GM10266 (cell line): ENCODE results near the gene APPBP2.

Experiments
- DNase-seq: peaks from one replicate; pipeline ENCODE4 v3.0.0; 2012; ENCODE audit errors: extremely low spot score
- TF ChIP-seq, protein P1 (sequence below): IDR thresholded peaks from 2 replicates; pipeline ENCODE4 v1.5.1; 2012; ENCODE audit warnings: mild to moderate bottlenecking, low read depth; ENCODE audit not compliant: control insufficient read depth, insufficient read depth; ENCODE audit errors: missing control alignments

APPBP2 gene, protein sequence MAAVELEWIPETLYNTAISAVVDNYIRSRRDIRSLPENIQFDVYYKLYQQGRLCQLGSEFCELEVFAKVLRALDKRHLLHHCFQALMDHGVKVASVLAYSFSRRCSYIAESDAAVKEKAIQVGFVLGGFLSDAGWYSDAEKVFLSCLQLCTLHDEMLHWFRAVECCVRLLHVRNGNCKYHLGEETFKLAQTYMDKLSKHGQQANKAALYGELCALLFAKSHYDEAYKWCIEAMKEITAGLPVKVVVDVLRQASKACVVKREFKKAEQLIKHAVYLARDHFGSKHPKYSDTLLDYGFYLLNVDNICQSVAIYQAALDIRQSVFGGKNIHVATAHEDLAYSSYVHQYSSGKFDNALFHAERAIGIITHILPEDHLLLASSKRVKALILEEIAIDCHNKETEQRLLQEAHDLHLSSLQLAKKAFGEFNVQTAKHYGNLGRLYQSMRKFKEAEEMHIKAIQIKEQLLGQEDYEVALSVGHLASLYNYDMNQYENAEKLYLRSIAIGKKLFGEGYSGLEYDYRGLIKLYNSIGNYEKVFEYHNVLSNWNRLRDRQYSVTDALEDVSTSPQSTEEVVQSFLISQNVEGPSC

DNA sequence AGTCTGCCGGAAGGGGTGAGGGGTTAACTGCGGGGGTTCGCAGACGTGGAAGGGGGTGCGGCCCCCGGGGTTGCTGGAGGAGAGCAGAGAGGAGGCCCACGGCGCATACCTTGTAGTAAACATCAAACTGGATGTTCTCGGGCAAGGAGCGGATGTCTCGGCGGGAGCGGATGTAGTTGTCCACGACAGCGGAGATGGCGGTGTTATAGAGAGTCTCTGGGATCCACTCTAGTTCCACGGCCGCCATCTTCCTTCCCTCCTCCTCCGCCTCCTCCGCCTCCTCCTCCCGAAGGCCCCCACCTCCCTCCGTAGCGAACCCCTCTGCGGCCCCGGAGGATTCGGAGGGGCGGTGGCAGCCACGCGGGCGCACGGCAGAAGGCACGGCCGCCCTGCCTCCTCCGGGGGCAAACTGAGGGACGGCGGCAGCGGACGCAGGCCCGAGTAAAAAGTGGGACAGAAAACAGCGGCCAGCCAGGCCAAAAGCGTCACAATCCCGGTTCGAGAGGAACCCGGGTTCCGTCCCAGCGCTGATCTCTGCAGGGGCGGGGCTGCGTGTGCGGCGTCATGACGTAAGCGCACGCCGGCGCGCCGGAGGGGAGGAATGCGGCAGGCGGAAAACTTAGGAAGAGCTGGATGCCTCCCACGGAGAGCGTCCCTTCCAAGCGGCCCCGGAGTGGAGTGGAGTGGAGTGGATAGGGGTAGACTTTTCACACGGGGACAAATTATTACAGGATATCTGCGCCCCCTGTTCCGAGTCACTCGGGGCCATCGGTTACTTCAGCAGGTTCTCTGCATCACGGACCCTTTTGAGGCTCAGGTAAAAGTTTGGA lies at the start of gene APPBP2:
APPBP2 (minus strand) TSS at position 558 of the 830 bp plus-strand sequence; CDS start at position 247, 311 bp downstream.
- DNase-seq: peak; percentile 74
- TF ChIP-seq, protein P1, sequence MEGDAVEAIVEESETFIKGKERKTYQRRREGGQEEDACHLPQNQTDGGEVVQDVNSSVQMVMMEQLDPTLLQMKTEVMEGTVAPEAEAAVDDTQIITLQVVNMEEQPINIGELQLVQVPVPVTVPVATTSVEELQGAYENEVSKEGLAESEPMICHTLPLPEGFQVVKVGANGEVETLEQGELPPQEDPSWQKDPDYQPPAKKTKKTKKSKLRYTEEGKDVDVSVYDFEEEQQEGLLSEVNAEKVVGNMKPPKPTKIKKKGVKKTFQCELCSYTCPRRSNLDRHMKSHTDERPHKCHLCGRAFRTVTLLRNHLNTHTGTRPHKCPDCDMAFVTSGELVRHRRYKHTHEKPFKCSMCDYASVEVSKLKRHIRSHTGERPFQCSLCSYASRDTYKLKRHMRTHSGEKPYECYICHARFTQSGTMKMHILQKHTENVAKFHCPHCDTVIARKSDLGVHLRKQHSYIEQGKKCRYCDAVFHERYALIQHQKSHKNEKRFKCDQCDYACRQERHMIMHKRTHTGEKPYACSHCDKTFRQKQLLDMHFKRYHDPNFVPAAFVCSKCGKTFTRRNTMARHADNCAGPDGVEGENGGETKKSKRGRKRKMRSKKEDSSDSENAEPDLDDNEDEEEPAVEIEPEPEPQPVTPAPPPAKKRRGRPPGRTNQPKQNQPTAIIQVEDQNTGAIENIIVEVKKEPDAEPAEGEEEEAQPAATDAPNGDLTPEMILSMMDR: no peak

DNA sequence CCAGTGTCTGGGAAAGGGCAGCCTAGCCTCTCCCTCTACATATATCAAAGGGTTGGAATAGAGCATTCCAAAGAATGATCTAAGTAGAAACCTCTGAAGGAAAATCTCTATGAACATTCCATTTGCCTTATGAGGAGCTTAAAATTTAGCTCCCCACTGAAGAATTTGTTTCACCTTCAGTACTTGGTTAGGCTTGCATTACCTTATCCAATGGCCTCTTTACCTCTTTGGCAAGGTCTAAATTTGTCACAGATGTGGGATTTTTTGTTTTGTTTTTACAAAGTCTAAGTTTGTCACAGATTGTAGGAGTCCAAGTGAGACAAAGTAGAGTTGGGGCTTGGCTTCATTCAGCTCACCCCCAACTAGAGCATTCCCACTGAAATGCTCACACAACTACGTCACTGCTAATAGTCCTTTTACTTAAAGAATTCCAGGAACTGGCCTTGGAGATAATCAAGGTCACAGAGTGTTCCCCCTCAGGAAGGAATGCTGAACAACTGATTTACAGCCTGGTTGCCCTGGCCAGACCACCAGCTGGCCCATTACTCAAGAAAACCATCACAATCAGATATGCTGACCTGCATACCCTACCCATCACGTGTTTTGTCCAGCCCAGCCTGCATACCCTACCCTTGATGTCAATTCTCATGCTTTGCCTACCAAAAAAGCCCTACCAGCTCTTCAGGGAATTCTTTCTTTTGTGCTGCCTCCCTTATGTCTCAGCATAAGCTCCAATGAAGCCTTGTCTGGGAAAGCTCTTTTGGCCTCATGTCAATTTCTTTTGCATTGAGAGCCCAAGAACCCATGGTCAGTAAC lies 47.4 kb upstream of the APPBP2 start:
- no peak for DNase-seq
- TF ChIP-seq, protein P1: no peak

DNA sequence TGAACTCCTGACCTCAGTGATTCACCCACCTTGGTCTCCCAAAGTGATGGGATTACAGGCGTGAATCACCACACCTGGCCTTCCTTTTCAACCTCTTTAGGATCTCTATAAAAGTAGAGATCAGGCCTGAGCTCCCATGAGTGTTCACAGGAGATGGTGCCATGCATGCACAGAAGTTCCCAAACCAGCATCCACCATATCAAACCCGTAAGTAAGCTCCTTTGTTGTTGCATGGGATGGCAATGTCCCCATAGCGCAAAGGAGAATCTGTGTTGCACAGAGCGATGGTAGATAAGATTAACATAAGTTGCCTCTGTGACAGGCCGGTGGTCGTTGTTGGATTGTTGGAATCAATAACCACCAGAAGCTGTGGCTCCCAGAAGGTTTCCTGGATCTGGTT lies 39.2 kb upstream of the APPBP2 start:
- TF ChIP-seq, protein P1: no peak

DNA sequence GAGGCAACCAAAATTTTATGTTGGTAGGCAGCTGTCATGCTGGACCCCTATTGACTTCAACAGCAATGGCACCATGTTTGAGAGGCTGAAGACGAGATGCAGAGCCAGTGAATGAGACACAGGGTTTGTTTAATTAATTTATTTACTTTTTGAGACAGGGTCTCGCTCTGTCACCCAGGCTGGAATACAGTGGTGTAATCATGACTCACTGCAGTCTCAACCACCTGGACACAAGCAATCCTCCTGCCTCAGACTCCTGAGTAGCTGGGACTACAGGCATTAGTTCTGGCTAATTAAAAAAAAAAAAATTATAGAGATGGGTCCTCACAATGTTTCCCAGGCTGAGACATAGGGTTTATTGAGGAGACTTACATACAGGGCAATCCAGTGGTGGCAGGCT lies 37.7 kb upstream of the APPBP2 start:
- TF ChIP-seq, protein P1: no peak

More for the DNA sequence above, 39.2 kb upstream of the APPBP2 start:
- DNase-seq: no peak

DNA sequence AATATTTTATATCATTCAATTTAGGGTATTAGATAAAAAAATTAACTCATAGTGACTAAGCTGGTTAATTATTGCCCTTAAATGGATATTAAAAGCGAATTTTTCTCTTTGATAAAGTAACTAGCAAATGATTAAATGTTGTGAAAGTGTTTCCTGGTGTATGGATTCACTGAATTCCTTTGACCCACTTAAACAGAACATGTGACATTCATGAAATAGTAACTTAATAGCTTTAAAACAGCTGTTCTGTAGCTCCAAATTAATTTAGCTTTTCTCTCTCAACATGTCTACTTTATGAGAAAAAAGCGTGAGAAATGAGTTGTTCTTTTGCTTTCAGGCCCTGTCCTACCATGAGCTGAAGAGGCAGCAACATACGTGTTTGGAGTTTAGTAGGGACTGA lies 36.4 kb upstream of the APPBP2 start:
- TF ChIP-seq, protein P1: no peak
- no peak for DNase-seq

More for the DNA sequence above, 37.7 kb upstream of the APPBP2 start:
- DNase-seq: no peak

DNA sequence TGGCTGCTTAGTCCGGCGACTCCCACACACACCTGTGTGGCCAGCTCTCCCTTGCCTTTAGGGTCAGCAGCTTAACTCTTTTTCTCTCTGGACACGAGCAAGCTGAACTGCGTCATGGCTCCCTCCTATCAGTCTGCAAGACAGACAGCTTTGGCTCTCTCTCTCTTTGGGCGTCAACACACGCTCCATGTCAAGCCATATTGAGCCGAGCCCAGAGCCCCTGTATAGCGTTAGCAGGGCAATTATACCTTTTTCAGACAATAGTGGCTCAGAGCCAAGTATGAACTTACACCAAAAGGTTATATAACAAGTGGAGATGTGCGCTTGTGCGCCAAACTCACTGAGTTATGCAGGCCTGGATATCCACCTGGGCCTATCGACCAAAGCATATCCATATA lies 34.8 kb upstream of the APPBP2 start:
- TF ChIP-seq, protein P1: no peak
- DNase-seq: no peak
